Fibroblast of lung (primary cell): Measurements from ENCODE around the gene IL20. TPM values are rescaled to one million over a fixed set of nuclear protein-coding genes. Genes with fewer than 3 reads are reported as not detected.

Experiments
- DNase-seq, 2 donors: peaks; one replicate each; pipeline versions ENCODE4 v3.0.0 to v3.0.0-alpha.2; 2010; ENCODE audit warnings: low read depth in 2 of 2
- H2AFZ ChIP-seq: 2 replicates; pipeline ENCODE4 v1.5.1; 2012; ENCODE audit warnings: low read length, control low read depth, inconsistent platforms
- H3K27ac ChIP-seq: 2 replicates; pipeline ENCODE4 v1.5.1; 2011; ENCODE audit warnings: low read length, control low read depth; ENCODE audit not compliant: insufficient read depth
- H3K27me3 ChIP-seq: 2 replicates; pipeline ENCODE4 v1.5.1; 2011; ENCODE audit warnings: mild to moderate bottlenecking, low read length; ENCODE audit not compliant: control insufficient read depth, insufficient read depth
- H3K36me3 ChIP-seq: 2 replicates; pipeline ENCODE4 v1.5.1; 2011; ENCODE audit warnings: low read length; ENCODE audit not compliant: control insufficient read depth, insufficient read depth
- H3K4me1 ChIP-seq: 2 replicates; pipeline ENCODE4 v1.5.1; 2011; ENCODE audit warnings: low read length; ENCODE audit not compliant: control insufficient read depth, insufficient read depth; ENCODE audit errors: extremely low read depth
- H3K4me2 ChIP-seq: 2 replicates; pipeline ENCODE4 v1.5.1; 2011; ENCODE audit warnings: low read length, control low read depth; ENCODE audit not compliant: insufficient read depth; ENCODE audit errors: extremely low read depth
- H3K4me3 ChIP-seq, 4 experiments: fragments of 200-600 bp in 1 of 4; sonication (generic) in 1 of 4; replicated peaks in 1 of 4; 2 replicates each; pipeline ENCODE4 v1.5.1; 2011 to 2016; ENCODE audit warnings: low read length in 4 of 4, low read depth in 3 of 4, mild to moderate bottlenecking in 3 of 4, control low read depth in 2 of 4, inconsistent platforms in 1 of 4, mixed read lengths in 1 of 4; ENCODE audit not compliant: insufficient read depth in 1 of 4; ENCODE audit errors: control extremely low read depth in 1 of 4
- H3K79me2 ChIP-seq: 2 replicates; pipeline ENCODE4 v1.5.1; 2012; ENCODE audit warnings: mild to moderate bottlenecking, low read length, inconsistent platforms; ENCODE audit not compliant: control insufficient read depth, insufficient read depth
- H3K9ac ChIP-seq: 2 replicates; pipeline ENCODE4 v1.5.1; 2011; ENCODE audit warnings: mild to moderate bottlenecking, low read length, control low read depth; ENCODE audit not compliant: insufficient read depth
- H3K9me3 ChIP-seq: 2 replicates; pipeline ENCODE4 v1.5.1; 2012; ENCODE audit warnings: low read depth, low read length; ENCODE audit not compliant: control insufficient read depth, insufficient read depth
- H4K20me1 ChIP-seq: 2 replicates; pipeline ENCODE4 v1.5.1; 2011; ENCODE audit warnings: low read length; ENCODE audit not compliant: control insufficient read depth, insufficient read depth; ENCODE audit errors: extremely low read depth
- EZH2 ChIP-seq: IDR thresholded peaks from 2 replicates; pipeline ENCODE4 v1.5.1; 2012; ENCODE audit warnings: low read length, control low read depth, mild to moderate bottlenecking; ENCODE audit errors: missing control alignments
- polyA plus RNA-seq, 2 donors: library from polyadenylated mRNA; depleted of rRNA in 1 of 2; stranded (reverse) in 1 of 2; unstranded in 1 of 2; fragments of >200 nt; gene quantifications; 2 replicates each; pipeline ENCODE4 v1.2.1, GENCODE V29; 2011 to 2012; ENCODE audit warnings: missing spikeins in 1 of 2
- total RNA-seq: library from RNA; depleted of rRNA; stranded (reverse); fragments of >200 nt; gene quantifications from 2 replicates; pipeline ENCODE4 v1.2.1, GENCODE V29; 2014
- TF ChIP-seq, protein P1 (sequence below), 2 donors: IDR thresholded peaks in 1 of 2; conservative IDR thresholded peaks in 1 of 2; 1 replicate in 1 of 2; 2 replicates in 1 of 2; pipeline ENCODE4 v1.5.1; 2011 to 2012; ENCODE audit warnings: low read length in 2 of 2, control low read depth in 1 of 2, inconsistent platforms in 1 of 2, low read depth in 1 of 2, mild to moderate bottlenecking in 1 of 2

The IL20 gene
- total and polyA plus RNA-seq, 2 donors (not counting 1 experiment from before 2014, with no cell fraction given), result not detected

DNA sequence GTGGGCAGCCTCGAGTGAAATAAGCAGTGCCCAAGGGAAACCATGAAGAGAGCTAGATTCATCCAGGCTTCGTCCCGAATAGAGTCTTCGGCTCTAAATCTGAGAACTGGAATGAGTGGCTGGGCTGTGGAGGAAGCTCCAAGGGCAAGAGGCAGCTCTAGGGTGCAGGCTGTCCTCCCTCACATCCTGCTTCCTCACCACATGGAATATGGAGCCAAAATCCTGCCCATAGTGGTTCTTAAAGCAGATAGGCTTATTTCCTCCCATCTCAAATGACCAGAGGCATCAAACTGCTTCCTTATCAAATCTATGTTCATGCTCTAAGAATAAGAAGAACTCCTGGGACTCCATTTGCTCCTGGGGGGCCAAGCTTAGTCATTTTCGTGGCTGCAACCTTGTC lies 34.3 kb downstream of the IL20 start:
- Histone ChIP-seq H3K27me3 (no peaks in the 10 kb centered on the region), H3K4me1 (peaks cover 34% of the 10 kb centered on the region), H4K20me1 (no peaks in the 10 kb centered on the region), H3K4me2 (no peak overlapping the region), H3K27ac (no peak overlapping the region), H3K9me3 (no peaks in the 10 kb centered on the region), H3K9ac (no peak overlapping the region), H3K79me2 (no peaks in the 10 kb centered on the region), H2AFZ (no peak overlapping the region), H3K36me3 (no peaks in the 10 kb centered on the region), H3K4me3 (no peak overlapping the region)
- DNase-seq, result no peak
- TF ChIP-seq EZH2, result no peak
- TF ChIP-seq, protein P1, sequence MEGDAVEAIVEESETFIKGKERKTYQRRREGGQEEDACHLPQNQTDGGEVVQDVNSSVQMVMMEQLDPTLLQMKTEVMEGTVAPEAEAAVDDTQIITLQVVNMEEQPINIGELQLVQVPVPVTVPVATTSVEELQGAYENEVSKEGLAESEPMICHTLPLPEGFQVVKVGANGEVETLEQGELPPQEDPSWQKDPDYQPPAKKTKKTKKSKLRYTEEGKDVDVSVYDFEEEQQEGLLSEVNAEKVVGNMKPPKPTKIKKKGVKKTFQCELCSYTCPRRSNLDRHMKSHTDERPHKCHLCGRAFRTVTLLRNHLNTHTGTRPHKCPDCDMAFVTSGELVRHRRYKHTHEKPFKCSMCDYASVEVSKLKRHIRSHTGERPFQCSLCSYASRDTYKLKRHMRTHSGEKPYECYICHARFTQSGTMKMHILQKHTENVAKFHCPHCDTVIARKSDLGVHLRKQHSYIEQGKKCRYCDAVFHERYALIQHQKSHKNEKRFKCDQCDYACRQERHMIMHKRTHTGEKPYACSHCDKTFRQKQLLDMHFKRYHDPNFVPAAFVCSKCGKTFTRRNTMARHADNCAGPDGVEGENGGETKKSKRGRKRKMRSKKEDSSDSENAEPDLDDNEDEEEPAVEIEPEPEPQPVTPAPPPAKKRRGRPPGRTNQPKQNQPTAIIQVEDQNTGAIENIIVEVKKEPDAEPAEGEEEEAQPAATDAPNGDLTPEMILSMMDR (conservative IDR thresholded peaks at IDR 0.05 in 1 of 2, IDR thresholded peaks at IDR 0.05 in 1 of 2; ENCODE audit: low read depth in 1 of 2, low read length in 2 of 2), result no peak

DNA sequence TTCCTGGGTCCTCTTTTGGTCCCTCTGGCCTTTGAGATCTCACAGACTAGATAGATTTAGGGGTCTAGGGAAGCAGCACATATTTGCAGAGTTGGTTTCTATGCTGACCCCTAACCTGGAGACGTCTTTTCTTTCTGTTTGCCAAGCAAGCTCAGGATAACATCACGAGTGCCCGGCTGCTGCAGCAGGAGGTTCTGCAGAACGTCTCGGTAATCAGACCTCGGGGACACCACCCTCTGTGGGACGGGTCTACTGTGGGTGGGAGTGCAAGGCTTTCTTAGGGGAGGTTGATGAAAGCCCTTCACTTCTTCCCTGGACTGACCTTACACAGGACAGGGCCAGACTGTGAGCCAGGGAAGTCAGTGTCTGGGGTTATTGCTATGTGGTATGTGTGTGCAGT lies 34.7 kb downstream of the IL20 start:
- DNase-seq, result no peak
- no peaks in the 10 kb centered on the region for H3K27me3 ChIP-seq
- no peak overlapping the region for H2AFZ ChIP-seq

DNA sequence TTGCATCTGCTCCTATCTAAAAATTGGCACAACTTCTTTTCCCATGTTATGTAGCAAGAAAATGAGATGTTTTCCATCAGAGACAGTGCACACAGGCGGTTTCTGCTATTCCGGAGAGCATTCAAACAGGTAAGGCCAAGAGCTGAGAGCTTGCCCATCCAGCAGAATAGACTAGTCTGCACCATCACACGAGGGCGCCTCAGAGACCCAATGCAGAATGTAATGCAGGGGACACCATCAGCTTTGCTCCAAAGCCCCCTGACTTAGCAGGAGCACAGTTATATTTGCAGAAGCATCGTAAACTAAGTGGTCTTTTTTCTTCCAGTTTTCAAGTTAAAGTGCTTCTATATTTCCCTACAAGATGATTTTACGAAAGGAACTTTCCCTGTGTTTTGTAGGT lies 36.5 kb downstream of the IL20 start:
- Histone ChIP-seq H4K20me1 (no peaks in the 10 kb centered on the region), H2AFZ (no peak overlapping the region), H3K27me3 (no peaks in the 10 kb centered on the region), H3K4me1 (peaks cover 20% of the 10 kb centered on the region), H3K36me3 (no peaks in the 10 kb centered on the region), H3K27ac (no peak overlapping the region), H3K79me2 (no peaks in the 10 kb centered on the region), H3K9me3 (no peaks in the 10 kb centered on the region), H3K4me2 (no peak overlapping the region), H3K9ac (no peak overlapping the region), H3K4me3 (no peak overlapping the region)
- no peak for TF ChIP-seq EZH2
- TF ChIP-seq, protein P1 (conservative IDR thresholded peaks at IDR 0.05 in 1 of 2, IDR thresholded peaks at IDR 0.05 in 1 of 2; ENCODE audit: low read depth in 1 of 2, low read length in 2 of 2), result no peak
- no peak for DNase-seq

More for the DNA sequence above, 34.7 kb downstream of the IL20 start:
- no peak overlapping the region for H3K4me2 ChIP-seq
- no peaks in the 10 kb centered on the region for H4K20me1 ChIP-seq
- H3K4me1 ChIP-seq, result peaks cover 31% of the 10 kb centered on the region
- no peak for TF ChIP-seq EZH2
- TF ChIP-seq, protein P1 (conservative IDR thresholded peaks at IDR 0.05 in 1 of 2, IDR thresholded peaks at IDR 0.05 in 1 of 2; ENCODE audit: low read depth in 1 of 2, low read length in 2 of 2), result no peak
- no peak overlapping the region for H3K4me3 ChIP-seq
- H3K9me3 ChIP-seq, result no peaks in the 10 kb centered on the region
- H3K27ac ChIP-seq, result no peak overlapping the region
- no peak overlapping the region for H3K9ac ChIP-seq
- H3K79me2 ChIP-seq, result no peaks in the 10 kb centered on the region
- H3K36me3 ChIP-seq, result no peaks in the 10 kb centered on the region
